ENCODE data around the gene UGT1A5. TPM values are rescaled to one million over a fixed set of nuclear protein-coding genes. Genes with fewer than 3 reads are reported as not detected.
"Not testable (repeated sequence)": the region's sequence is repeated elsewhere in the genome, so short reads cannot be mapped to it uniquely, and the experiment has no call there.

The UGT1A5 gene
- total and polyA plus RNA-seq, 12 donors, result 0.43 TPM; not detected in 11

GRCh38 chr2:233740870-233741269 lies 28.2 kb downstream of the UGT1A5 start:
- WGBS, 4 donors, result 63 to 72% (median 67%) methylated on average over 2 of the region's 2 CpGs
- H3K36me3 ChIP-seq (replicated peaks in 1 of 2), result no peaks in the 10 kb centered on the region
- intact Hi-C loops (cut with DNase I), result no loop called here
- H3K27me3 ChIP-seq, result peaks cover 5% of the 10 kb centered on the region
- no peak overlapping the region for H3K27ac ChIP-seq
- DNase-seq, result no peak
- no peaks in the 10 kb centered on the region for H3K9me3 ChIP-seq (replicated peaks in 1 of 3)
- no peaks in the 10 kb centered on the region for H3K4me1 ChIP-seq (replicated peaks in 1 of 2)
- H3K4me3 ChIP-seq, result no peak overlapping the region
- TF ChIP-seq CTCF (IDR thresholded peaks at IDR 0.05), result no peak
- no peak for TF ChIP-seq POLR2A (IDR thresholded peaks at IDR 0.05)

GRCh38 chr2:233743464-233744259 lies 31.0 kb downstream of the UGT1A5 start:
- Histone ChIP-seq H3K27ac (no peak overlapping the region), H3K4me3 (no peak overlapping the region), H3K4me1 (replicated peaks in 1 of 2) (no peaks in the 10 kb centered on the region), H3K36me3 (replicated peaks in 1 of 2) (no peaks in the 10 kb centered on the region), H3K9me3 (replicated peaks in 1 of 3) (no peaks in the 10 kb centered on the region), H3K27me3 (no peaks in the 10 kb centered on the region)
- TF ChIP-seq CTCF (IDR thresholded peaks at IDR 0.05) (no peak), POLR2A (IDR thresholded peaks at IDR 0.05) (no peak)
- 91% methylated on average over 27 to 44 of the region's 46 CpGs for WGBS, 4 donors
- intact Hi-C loops (cut with DNase I), result no loop called here
- no peak for DNase-seq

GRCh38 chr2:233745073-233745755 lies 32.5 kb downstream of the UGT1A5 start:
- intact Hi-C loops (cut with DNase I), result no loop called here
- no peak for DNase-seq
- Histone ChIP-seq H3K4me3 (no peak overlapping the region), H3K27me3 (no peaks in the 10 kb centered on the region), H3K9me3 (replicated peaks in 1 of 3) (no peaks in the 10 kb centered on the region), H3K27ac (no peak overlapping the region), H3K4me1 (replicated peaks in 1 of 2) (no peaks in the 10 kb centered on the region), H3K36me3 (replicated peaks in 1 of 2) (no peaks in the 10 kb centered on the region)
- TF ChIP-seq POLR2A (IDR thresholded peaks at IDR 0.05) (no peak), CTCF (IDR thresholded peaks at IDR 0.05) (no peak)
- 66 to 80% (median 69%) methylated on average over 5 of the region's 5 CpGs for WGBS, 4 donors

DNA sequence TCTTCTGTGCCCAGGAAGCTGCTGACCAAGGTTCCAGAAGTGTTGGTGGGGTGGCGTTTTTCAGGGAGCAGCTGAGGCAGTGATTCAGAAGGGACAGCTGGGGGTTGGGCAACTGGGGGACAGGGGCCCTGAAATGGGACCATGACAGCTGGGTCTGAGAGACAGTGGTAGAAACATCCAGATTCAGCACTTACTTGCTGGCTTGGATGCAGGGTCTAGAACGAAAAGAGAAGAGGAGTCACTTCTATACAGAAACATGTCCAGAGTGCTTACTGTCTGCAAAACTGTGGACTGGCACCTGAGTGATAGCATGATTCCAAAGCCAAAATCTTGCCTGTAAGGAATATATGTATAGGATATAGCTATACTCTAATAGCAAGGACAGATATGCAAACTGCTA lies 33.1 kb downstream of the UGT1A5 start:
- H3K36me3 ChIP-seq (replicated peaks in 1 of 2); DNase-seq; H3K9me3 ChIP-seq (replicated peaks in 1 of 3); H3K27me3 ChIP-seq; intact Hi-C loops (cut with DNase I); H3K27ac ChIP-seq; H3K4me3 ChIP-seq; H3K4me1 ChIP-seq (replicated peaks in 1 of 2): not testable (repeated sequence)
- WGBS, 4 donors, result 35 to 72% (median 65%) methylated on average over 2 of the region's 2 CpGs
